ENCODE measurements around the gene NPLOC4.
"Not testable (repeated sequence)": the region's sequence is repeated elsewhere in the genome, so short reads cannot be mapped to it uniquely, and the experiment has no call there.

The NPLOC4 gene

DNA sequence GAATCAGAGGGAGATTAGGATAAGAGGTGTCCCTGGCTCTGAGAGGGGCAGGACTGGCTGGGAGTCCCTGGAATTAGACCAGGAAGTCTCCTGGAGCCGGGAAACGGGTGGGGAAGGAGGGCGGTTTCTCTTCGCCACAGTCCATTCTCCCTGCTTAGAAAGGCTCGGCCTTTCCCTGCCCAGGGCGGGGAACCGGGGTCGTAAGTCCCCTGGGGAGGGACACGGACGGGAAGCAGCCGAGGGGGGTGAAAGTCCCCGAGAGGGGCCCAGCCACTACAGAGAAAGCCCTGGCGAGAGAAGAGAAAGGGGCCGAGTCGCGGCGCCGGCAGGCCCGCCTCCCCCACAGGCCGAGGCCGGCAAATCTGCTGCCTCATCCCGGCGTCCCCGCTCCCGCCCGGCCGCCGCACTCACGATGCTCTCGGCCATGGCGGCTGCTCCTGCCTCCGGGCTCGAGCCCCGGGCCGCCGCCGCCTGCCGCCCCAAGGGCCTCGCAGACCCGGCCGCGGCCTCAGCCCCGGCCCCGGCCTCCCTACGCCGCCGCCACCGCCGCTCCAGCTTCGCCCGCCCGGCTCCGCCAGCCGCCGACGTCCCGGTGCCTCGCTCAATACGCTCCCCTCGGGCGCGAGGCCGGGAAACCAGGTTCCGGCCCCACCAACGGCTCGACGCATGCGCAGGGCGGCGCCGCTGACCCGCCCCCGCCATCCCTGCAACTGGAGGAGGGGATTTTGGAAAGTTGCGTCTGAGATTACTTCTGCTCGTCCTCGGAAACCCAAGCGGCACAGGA is at the start of gene NPLOC4, which contains the start of gene TSPAN10:
Gene NPLOC4, minus strand, starts transcription at position 608 of the 784 bp plus-strand sequence. Its CDS starts 182 bp downstream, at position 426.
Gene TSPAN10, plus strand, starts transcription at position 692 of the 784 bp plus-strand sequence. CDS start 5,217 bp downstream, outside the sequence.
- peak; percentile 83 to 85 for DNase-seq (ENCODE audit: low read depth in 2 of 2)

DNA sequence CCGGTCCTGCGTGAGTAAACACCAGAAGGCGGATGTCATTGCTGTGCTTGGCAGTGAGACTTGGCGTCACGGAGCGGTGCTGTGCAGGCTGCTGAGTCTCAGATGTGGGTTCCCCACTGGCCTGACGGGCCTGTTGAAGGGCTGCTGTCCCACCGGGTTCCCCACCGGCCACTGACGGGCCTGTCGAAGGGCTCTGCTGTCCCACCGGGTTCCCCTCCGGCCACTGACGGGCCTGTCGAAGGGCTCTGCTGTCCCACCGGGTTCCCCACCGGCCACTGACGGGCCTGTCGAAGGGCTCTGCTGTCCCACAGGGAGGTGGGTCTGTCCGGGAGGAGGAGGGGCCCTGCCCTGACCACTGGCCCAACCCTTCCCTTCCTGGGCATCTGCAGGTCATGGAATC is 49.7 kb upstream of the NPLOC4 start:
- DNase-seq (ENCODE audit: low read depth in 2 of 2): no peak

DNA sequence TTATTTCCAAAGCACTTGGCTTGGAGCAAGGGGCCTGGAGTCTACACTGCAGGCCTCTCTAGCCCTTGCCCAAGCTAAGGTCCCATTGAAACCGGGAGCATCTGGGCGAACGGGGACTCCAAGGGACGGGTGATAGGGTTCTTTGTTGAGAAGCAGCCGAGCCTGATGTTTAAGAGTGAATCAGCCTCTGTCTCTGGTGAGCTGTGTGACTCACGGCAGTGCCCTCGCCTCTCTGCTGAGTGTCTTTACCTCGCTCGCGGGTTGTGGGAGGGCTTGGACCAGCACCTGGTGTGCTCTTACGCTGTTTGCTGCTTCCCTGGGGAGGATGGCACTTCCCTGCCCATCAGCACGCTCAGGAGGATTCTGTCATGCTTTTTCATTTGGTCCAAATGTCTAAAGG is 48.2 kb upstream of the NPLOC4 start:
- peak; percentile 51 to 52 for DNase-seq (ENCODE audit: low read depth in 2 of 2)

DNA sequence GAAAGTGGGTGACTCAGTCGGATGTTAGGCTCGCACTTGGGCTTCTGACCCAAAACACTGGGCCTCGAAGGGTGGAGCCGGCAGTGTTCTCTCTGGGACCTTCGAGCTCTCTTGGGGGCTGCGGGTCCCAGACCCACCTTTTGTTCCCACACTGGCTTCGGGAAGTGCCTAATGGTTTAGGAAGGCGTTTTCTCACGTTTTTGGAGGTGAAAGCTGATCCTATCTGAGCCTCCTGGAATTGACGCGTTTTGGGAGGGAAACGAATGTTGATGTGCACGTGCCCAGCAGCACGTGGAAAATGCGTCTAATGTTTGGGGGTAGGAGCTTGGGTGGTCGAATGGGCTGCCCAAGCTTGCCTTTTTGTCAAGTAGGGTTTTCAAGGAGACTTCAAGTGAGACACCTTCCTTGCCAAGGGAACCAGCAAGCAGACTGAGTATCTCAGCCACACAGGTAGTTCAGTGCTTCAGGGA is 47.6 kb upstream of the NPLOC4 start:
- DNase-seq (ENCODE audit: low read depth in 2 of 2): no peak

DNA sequence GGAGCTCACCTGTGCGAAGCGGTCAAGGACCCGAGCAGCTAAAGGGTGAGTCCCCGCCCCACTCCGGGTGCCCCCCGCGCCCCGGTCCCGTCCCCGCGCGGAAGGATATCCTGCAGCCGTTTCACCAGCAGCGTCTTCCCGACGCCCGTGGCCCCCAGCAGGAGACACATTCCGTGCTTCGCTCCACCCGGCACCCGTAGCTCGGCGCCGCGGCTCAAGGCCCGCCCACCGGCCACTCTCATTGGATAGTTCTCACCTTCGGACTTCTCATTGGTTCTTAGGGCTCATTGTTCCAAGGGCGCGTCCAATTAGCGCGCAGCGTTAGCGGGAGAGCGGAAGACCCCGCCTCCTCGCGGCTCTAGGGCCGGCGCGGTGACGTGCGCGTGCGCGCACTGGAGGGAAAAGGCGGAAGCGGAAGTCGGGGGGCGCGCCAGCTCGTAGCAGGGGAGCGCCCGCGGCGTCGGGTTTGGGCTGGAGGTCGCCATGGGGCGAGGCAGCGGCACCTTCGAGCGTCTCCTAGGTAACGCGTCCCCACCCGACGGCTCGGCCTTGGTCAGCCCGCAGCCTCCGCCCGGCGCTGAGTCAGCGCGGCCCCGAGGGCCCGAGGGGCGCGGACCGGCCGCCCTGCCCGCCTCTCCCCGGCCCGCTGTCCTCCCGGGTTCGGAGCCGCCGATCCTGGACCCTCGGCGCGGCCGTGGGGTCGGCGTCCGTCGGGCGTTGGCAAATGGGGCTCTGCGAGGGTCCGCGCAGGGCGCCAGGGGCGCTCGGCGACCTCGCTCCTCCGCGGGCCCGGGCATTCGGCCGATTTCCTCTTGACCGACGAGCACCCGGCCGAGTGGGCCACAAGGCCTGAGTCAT is 46.9 kb upstream of the NPLOC4 start, which contains the start of the genes ARL16 and HGS:
Gene ARL16, minus strand, starts transcription at position 214 of the 858 bp plus-strand sequence. Its CDS starts 44 bp downstream, at position 170.
Gene HGS, plus strand, starts transcription at position 428 of the 858 bp plus-strand sequence. Its CDS starts 56 bp downstream, at position 484.
- peak; percentile 95 to 96 for DNase-seq (ENCODE audit: low read depth in 2 of 2)

DNA sequence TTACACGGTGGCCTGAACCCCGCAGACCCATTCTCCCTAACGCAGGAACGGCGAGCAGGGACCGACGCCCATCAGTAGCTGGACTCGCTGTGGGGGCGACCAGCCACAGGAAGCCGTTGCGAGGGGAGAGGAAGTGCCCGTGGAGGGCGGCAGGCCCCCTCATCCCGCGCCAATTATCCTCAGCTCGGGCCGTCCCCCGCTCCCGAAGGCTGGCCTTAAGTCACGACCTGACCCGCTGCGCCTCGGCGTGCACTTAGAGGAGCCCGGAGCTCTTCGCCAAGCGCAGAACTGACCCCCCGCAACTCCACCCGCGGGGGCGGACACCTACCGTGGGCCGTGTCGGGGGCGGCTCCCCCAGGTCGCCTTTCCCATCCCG is 46.3 kb upstream of the NPLOC4 start:
- DNase-seq (ENCODE audit: low read depth in 2 of 2): no peak

DNA sequence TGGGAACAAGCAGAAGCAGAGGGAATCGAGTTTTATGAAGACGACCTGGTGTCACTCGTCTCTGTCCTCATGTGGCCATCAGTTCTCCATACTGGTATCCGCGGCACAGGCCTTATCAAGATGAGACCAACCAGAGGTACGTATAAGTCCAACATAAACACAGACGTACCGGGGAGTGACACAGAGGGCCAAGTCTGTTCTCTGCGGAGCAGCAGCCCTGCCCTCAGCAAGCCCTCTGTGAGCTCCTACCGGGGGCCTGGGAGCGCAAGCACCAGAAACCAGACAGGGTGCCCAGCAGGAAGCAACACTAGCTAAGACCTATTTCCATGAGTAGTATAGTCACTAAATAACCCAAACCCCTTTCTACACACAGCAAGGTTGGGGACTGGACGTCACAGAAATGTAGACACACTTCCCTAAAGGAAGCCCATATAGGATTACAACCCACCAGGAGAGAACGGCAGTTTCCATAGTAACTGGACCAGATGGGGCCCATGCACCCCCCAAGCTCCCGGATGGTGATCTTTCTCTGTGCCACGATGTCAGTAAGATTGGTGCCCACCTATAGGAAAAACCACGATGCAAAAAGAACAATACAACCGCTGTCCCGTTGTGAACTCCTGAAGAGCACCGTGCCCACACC is 45.8 kb upstream of the NPLOC4 start:
- DNase-seq (ENCODE audit: low read depth in 2 of 2): no peak

DNA sequence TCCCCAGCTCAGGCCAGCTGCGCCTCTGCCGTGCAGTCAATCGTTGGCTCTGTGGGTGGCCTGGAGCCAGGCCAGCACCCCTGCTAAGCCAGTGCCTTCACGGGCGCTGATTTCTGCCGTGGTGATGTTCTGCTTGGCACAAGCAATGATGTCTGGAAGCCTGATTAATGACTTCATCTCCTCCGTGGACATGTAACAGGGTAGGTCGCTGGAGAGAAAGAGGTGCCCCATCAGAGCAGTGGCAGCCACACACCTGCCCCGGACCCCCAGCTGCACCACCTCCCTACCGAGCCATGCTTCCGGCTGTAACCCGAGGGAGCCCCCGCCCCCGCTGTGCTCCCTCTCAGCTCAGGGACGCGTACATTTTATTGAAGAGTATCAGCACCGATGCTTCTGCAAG is 44.8 kb upstream of the NPLOC4 start:
- DNase-seq (ENCODE audit: low read depth in 2 of 2): no peak

DNA sequence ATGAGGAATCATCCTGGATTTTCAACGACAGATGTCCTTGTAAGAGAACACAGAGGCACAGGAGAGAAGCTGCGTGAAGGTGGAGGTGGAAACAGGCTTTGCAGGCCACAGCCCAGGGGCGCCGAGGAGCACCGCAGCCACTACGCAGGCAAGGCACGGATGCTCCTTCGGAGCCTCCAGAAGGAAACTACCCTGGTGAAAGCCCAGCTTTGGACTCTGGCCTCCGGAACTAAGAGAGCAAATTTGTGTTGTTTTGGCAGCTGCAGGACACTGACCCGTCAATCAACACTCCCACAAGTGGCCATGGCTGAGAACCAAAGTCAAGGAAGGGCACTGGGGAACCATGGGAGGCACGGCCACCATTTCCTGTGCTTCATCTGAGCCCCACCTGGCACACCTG is 43.2 kb upstream of the NPLOC4 start:
- DNase-seq (ENCODE audit: low read depth in 2 of 2): no peak

DNA sequence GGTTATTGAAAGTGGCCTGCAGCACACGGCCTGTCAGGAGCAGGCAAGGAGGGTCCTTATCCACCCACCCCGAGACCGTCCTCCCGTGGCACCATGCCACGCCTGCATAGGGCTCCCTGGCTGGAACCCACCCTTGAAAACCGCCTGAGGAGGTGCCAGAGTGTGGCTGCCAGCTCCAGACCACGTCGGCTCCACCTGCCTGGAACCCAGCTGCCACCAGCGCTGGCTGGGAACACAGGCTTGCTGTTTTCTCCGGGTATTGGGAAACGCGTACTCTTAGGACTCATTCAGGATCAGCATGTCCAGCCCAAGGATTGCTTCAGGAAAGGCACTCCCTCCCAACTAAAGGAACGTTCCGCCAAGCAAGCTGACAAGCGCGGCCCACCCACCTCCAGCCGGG is 40.0 kb upstream of the NPLOC4 start:
- no peak for DNase-seq (ENCODE audit: low read depth in 2 of 2)

DNA sequence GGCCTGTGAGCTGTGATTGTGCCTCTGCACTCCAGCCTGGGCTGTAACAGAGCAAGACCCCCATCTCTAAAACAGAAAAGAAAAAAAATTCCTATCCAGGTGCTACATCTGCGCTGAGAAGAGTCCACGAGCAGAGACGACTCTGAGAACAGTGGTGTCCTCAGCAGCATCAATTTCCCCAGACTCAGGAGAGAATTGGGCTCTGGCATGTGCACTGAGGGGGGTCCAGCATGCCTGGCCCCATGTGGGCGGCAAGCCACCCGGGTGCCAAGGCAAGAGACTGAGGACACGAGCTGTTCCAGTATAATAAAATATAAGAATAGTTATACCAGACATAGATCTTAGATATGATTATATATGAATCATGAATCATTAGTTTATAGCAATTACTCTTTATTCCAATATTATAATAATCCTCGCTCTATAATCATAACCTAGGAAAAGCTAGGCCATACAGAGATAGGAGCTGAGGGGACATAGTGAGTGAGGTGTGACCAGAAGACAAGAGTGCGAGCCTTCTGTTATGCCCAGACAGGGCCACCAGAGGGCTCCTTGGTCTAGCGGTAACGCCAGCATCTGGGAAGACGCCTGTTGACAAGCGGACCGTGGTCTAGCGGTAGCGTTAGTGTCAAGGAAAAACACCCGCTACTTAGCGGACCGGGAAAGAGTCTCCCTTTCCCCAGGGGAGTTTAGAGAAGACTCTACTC is 38.8 kb upstream of the NPLOC4 start:
- not testable (repeated sequence) for DNase-seq (ENCODE audit: low read depth in 2 of 2)

DNA sequence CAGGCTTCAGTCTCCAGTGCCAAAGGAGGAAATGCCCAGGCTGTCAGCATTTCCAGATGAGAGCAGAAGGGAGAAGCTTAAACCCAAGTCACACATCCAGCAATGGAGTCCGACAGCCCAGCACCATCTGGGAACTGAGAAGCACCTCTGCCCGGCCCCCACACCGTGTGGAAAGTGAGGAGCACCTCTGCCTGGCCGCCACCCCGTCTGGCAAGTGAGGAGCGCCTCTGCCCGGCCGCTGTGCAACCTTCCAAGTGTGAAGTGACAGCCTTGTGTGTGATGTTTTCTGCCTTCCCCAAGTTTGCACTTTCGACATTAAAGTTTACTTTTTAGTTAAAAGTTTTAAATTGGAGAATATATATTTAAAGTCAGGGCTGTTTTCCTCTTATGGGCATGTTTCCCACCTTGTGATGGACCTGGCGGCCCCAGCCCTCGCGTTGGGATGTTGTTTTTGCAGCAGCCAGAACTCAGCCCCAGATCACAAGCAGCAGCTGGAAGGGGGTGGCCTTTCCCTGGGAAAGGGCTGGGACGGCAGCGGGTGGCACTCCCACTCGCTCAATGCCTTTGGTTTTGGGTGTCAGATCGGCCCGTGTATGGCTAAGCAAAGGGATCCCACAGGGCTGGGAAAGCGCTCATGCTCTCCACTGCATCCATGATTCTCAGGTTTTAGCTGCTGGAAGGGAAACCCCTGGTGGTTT is 36.8 kb upstream of the NPLOC4 start:
- no peak for DNase-seq (ENCODE audit: low read depth in 2 of 2)

DNA sequence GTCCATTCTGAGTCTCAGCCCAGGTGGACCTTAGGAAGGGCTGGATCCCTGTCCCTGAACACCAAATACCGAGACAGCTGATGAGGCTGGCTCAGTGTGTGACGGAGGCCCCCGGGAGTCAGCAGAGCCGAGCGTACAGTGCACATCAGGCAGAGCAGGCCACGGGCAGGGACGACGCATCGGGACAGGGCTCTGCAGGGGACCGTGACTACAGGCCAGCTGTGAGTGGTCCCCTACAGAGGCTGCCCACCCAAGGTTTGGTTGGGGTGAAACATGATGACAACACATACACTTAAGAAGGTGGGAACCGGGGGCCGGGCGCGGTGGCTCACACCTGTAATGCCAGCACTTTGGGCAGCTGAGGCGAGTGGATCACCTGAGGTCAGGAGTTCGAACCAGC is 36.0 kb upstream of the NPLOC4 start:
- no peak for DNase-seq (ENCODE audit: low read depth in 2 of 2)

DNA sequence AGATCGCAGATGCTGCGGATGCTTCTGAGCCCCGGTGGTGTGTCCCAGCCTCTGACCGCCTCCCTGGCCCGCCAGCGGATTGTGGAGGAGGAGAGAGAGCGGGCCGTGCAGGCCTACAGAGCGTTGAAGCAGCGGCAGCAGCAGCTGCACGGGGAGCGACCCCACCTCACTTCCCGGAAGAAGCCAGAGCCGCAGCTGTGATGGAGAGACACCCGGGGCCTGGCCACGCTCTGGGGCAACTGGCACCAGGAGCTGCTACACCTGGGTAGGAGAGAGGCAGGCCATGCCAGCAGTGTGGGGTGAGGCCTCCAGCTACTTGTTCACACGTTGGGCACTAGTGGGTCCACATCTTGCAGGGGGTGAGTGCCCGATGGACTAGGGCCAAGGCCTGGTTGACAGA is 35.6 kb upstream of the NPLOC4 start:
- no peak for DNase-seq (ENCODE audit: low read depth in 2 of 2)

DNA sequence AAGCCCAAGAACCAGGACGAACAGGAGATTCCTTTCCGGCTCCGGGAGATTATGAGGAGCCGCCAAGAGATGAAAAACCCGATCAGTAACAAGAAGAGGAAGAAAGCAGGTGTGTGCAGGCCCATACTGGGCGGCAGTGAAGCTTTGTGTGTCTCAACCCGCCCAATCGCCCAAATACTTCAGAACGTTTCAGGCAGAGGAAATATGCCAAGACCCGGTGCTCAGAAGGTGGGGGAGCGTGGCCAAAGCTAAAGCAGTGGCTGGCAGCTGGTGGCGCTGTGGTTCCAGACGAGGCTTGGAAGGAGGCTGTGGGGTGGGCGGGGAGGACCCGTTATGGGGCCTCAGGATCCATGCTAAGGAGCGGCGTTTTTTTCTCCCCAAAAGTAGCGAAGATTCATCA is 30.8 kb upstream of the NPLOC4 start:
- DNase-seq (ENCODE audit: low read depth in 2 of 2): no peak

DNA sequence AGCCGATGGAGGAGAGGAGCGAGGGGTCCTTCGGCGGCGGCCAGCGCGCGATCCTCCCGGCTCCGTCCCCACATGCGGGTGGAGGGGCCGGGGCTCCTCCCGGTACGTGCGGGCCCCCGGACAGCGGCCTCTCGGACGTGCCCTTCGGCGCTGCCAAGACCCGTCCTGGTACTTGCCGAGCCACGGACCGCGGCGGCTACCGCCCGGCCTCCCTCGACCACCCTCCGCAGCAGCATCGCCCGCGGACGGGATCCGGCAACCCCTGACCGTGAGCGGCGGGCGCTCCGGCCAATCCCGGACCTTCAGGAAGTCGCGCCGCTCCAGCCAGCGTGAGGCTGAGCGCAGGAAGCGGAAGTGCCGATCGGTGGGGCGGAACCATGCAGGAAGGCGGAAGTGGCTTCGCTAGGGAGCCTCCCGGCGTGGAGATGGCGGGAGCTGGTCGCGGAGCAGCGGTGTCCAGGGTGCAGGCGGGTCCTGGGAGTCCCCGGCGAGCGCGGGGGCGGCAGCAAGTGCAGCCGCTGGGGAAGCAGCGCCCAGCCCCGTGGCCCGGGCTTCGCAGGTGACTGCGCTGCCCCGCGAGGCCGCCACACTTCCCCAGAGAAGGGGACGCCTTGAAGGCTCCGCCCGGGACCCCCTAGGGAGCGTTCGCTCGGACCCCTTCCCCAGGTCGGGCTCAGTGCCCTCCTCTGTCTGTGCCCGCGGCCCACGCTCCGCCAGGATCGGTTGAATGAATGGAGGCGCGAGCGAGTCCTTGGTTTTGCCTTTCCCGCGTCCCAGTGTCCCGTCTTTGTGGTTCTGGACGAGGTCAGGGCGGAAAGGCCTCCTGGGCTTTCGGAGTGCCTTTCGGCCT is 29.7 kb upstream of the NPLOC4 start, which contains the start of the genes CCDC137 and OXLD1:
Gene CCDC137, plus strand, starts transcription at position 396 of the 850 bp plus-strand sequence. Its CDS starts 30 bp downstream, at position 426.
Gene OXLD1, minus strand, starts transcription at position 264 of the 850 bp plus-strand sequence. Its CDS starts 28 bp downstream, at position 236.
- DNase-seq (ENCODE audit: low read depth in 2 of 2): peak; percentile 88 to 93

DNA sequence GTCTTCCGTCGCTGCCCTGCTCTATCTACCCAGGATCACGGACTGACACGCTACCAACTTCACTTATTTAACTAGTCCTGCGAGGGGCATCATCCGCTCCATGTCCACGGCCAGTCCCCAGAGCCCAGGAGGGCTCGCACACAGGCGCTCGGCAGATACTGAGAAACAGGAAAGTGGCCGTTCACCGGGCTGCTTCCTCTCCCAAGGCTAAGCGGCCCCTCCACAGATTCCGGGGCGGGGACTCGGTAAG is 29.1 kb upstream of the NPLOC4 start:
- peak in 1 of 2 donors; percentile 15 for DNase-seq (ENCODE audit: low read depth in 2 of 2)

DNA sequence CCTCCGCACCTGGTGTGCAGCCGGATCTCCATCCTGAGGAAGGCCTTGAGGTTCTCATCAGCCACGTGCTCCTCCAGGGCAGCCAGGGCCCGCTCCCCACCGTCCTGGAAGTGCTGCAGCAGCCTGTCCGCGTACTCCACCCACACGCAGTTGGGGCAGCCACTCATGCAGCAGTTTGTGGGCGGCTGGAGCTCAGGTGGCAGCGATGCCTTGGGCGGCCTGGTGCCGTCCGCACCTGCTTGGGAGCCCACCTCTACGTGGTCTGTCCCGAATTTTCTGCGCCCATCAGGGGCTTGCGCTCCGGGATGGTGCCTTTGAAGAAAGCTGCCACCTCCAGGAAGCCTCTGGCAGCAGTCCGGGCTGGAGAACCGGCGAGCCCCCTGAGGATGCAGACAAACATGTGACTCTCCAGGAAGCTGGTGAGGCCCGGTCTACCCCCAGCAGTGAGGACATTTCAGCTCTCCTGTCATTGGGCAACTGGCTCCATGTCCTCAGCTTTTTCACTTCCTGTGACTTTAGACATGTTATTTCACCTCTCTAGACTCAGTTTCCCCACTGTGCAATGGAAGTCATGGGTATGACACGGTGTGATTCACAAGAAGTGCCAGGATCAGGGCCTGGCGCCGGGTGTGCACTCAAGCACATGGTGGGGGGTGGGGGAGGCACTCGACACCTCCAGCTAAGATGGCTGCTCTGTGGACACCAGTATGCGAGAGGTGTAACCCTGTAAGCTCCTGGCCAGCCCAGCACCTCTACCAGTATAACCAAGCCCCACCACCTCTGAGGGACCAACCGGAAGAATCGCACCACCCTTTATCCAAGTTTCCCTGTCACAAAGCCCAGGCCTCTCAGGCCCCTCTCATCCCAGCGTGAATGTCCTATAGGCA is 28.5 kb upstream of the NPLOC4 start:
- DNase-seq (ENCODE audit: low read depth in 2 of 2): peak; percentile 61 to 64

DNA sequence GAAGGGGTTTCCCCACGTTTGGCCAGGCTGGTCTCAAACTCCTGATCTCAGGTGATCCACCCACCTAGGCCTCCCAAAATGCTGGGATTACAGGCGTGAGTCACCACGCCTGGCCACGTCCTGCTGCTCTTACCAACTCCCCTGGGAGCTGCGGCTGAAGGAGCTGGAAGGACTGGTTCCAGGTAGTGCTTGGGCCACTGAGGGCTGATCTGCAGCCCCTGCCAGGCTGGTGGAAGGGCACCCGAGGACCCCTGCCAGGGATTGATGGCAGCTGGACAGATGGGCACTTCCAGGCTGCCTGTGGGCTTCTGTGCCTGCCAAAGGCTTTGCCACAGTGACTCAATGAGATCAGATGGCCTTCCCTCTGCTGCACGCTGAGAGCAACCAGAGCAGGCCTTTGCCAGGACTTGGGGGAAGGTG is 27.1 kb upstream of the NPLOC4 start:
- DNase-seq (ENCODE audit: low read depth in 2 of 2): no peak

All from stimulated activated CD4-positive, alpha-beta T cell treated with anti-CD3 and anti-CD28 coated beads, Interleukin-4, amount 100 ng/mL, for 48 hours (primary cell).